GM23338 (cell line): Measurements from ENCODE around the gene IRF2BPL.

Experiments
- CREB1 ChIP-seq: fragments of 250-450 bp; sonication (Bioruptor Pico); IDR thresholded peaks from 2 replicates; pipeline ENCODE4 v1.5.0; 2020; ENCODE audit warnings: low read depth, mild to moderate bottlenecking, moderate library complexity
- CTCF ChIP-seq, 2 experiments: fragments of 200-600 bp in 1 of 2; sonication (generic) in 1 of 2; conservative IDR thresholded peaks; 2 replicates each; pipeline versions ENCODE4 v1.5.1 to v1.6.1; 2016 to 2017; ENCODE audit warnings: antibody characterized with exemption in 2 of 2, low read depth in 2 of 2, mild to moderate bottlenecking in 2 of 2, moderate library complexity in 1 of 2
- EZH2 ChIP-seq: fragments of 200-600 bp; sonication (generic); IDR thresholded peaks from one replicate; pipeline ENCODE4 v1.8.0; 2017; ENCODE audit warnings: antibody characterized with exemption, mild to moderate bottlenecking, low read depth; ENCODE audit not compliant: unreplicated experiment
- EZH2phosphoT487 ChIP-seq: fragments of 200-600 bp; sonication (generic); IDR thresholded peaks from one replicate; pipeline ENCODE4 v1.8.1; 2018; ENCODE audit warnings: antibody characterized with exemption; ENCODE audit not compliant: unreplicated experiment
- JUNB ChIP-seq: IDR thresholded peaks from one replicate; pipeline ENCODE4 v1.6.1; 2016; ENCODE audit warnings: antibody characterized with exemption; ENCODE audit not compliant: unreplicated experiment
- NANOG ChIP-seq: IDR thresholded peaks from 2 replicates; pipeline ENCODE4 v1.6.1; 2016; ENCODE audit warnings: antibody characterized with exemption, borderline replicate concordance
- POLR2AphosphoS5 ChIP-seq: IDR thresholded peaks from 2 replicates; pipeline ENCODE4 v1.6.1; 2016; ENCODE audit warnings: antibody characterized with exemption, low read depth
- REST ChIP-seq: IDR thresholded peaks from one replicate; pipeline ENCODE4 v1.6.1; 2018; ENCODE audit warnings: antibody characterized with exemption; ENCODE audit not compliant: unreplicated experiment
- STAT1 ChIP-seq: IDR thresholded peaks from one replicate; pipeline ENCODE4 v1.6.1; 2016; ENCODE audit warnings: antibody characterized with exemption; ENCODE audit not compliant: unreplicated experiment
- ZNF114 ChIP-seq: fragments of 250-450 bp; sonication (Bioruptor Pico); IDR thresholded peaks from 2 replicates; pipeline ENCODE4 v1.5.0; 2020; ENCODE audit warnings: mild to moderate bottlenecking, moderate library complexity
- ZNF331 ChIP-seq: fragments of 250-450 bp; sonication (Bioruptor Pico); IDR thresholded peaks from 2 replicates; pipeline ENCODE4 v1.5.0; 2020; ENCODE audit warnings: low read depth, mild to moderate bottlenecking, moderate library complexity
- TF ChIP-seq, protein P1 (sequence below): IDR thresholded peaks from 2 replicates; pipeline ENCODE4 v1.6.1; 2016; ENCODE audit warnings: antibody characterized with exemption
- TF ChIP-seq, protein P2 (sequence below): fragments of 250-450 bp; sonication (Bioruptor Pico); IDR thresholded peaks from 2 replicates; pipeline ENCODE4 v1.5.0; 2020; ENCODE audit warnings: mild to moderate bottlenecking, moderate library complexity

- TF ChIP-seq CTCF (conservative IDR thresholded peaks at IDR 0.05; ENCODE audit: low read depth in 2 of 2) (no peak), EZH2 (no peak), POLR2AphosphoS5 (no peak), CREB1 (no peak), EZH2phosphoT487 (no peak), REST (no peak), ZNF114 (CRISPR knock-in tag) (no peak), NANOG (no peak), STAT1 (no peak), JUNB (no peak), ZNF331 (no peak)
- TF ChIP-seq, protein P1, sequence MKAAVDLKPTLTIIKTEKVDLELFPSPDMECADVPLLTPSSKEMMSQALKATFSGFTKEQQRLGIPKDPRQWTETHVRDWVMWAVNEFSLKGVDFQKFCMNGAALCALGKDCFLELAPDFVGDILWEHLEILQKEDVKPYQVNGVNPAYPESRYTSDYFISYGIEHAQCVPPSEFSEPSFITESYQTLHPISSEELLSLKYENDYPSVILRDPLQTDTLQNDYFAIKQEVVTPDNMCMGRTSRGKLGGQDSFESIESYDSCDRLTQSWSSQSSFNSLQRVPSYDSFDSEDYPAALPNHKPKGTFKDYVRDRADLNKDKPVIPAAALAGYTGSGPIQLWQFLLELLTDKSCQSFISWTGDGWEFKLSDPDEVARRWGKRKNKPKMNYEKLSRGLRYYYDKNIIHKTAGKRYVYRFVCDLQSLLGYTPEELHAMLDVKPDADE = no peak
- TF ChIP-seq, protein P2, sequence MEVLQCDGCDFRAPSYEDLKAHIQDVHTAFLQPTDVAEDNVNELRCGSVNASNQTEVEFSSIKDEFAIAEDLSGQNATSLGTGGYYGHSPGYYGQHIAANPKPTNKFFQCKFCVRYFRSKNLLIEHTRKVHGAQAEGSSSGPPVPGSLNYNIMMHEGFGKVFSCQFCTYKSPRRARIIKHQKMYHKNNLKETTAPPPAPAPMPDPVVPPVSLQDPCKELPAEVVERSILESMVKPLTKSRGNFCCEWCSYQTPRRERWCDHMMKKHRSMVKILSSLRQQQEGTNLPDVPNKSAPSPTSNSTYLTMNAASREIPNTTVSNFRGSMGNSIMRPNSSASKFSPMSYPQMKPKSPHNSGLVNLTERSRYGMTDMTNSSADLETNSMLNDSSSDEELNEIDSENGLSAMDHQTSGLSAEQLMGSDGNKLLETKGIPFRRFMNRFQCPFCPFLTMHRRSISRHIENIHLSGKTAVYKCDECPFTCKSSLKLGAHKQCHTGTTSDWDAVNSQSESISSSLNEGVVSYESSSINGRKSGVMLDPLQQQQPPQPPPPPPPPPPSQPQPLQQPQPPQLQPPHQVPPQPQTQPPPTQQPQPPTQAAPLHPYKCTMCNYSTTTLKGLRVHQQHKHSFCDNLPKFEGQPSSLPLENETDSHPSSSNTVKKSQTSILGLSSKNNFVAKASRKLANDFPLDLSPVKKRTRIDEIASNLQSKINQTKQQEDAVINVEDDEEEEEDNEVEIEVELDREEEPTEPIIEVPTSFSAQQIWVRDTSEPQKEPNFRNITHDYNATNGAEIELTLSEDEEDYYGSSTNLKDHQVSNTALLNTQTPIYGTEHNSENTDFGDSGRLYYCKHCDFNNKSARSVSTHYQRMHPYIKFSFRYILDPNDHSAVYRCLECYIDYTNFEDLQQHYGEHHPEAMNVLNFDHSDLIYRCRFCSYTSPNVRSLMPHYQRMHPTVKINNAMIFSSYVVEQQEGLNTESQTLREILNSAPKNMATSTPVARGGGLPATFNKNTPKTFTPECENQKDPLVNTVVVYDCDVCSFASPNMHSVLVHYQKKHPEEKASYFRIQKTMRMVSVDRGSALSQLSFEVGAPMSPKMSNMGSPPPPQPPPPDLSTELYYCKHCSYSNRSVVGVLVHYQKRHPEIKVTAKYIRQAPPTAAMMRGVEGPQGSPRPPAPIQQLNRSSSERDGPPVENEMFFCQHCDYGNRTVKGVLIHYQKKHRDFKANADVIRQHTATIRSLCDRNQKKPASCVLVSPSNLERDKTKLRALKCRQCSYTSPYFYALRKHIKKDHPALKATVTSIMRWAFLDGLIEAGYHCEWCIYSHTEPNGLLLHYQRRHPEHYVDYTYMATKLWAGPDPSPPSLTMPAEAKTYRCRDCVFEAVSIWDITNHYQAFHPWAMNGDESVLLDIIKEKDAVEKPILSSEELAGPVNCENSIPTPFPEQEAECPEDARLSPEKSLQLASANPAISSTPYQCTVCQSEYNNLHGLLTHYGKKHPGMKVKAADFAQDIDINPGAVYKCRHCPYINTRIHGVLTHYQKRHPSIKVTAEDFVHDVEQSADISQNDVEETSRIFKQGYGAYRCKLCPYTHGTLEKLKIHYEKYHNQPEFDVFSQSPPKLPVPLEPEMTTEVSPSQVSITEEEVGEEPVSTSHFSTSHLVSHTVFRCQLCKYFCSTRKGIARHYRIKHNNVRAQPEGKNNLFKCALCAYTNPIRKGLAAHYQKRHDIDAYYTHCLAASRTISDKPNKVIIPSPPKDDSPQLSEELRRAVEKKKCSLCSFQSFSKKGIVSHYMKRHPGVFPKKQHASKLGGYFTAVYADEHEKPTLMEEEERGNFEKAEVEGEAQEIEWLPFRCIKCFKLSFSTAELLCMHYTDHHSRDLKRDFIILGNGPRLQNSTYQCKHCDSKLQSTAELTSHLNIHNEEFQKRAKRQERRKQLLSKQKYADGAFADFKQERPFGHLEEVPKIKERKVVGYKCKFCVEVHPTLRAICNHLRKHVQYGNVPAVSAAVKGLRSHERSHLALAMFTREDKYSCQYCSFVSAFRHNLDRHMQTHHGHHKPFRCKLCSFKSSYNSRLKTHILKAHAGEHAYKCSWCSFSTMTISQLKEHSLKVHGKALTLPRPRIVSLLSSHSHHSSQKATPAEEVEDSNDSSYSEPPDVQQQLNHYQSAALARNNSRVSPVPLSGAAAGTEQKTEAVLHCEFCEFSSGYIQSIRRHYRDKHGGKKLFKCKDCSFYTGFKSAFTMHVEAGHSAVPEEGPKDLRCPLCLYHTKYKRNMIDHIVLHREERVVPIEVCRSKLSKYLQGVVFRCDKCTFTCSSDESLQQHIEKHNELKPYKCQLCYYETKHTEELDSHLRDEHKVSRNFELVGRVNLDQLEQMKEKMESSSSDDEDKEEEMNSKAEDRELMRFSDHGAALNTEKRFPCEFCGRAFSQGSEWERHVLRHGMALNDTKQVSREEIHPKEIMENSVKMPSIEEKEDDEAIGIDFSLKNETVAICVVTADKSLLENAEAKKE (CRISPR knock-in tag) = no peak
Observed at GRCh38 chr14:77037938-77038568, 9.5 kb upstream of the IRF2BPL start.
